Cardiac muscle cell (in vitro differentiated cells and primary cell): ENCODE measurements around the gene PTPRD. TPM values are rescaled to one million over a fixed set of nuclear protein-coding genes. Genes with fewer than 3 reads are reported as not detected.

ENCODE experiments used
- DNase-seq, 2 donors: peaks; one replicate each; pipeline versions ENCODE4 v3.0.0 to v3.0.0-alpha.2; 2010 to 2017; ENCODE audit warnings: low read depth in 1 of 2, low spot score in 1 of 2
- H3K27ac ChIP-seq: fragments of 200-600 bp; sonication (generic); 2 replicates; pipeline ENCODE4 v1.5.1; 2016
- H3K27me3 ChIP-seq: fragments of 200-600 bp; sonication (generic); 2 replicates; pipeline ENCODE4 v1.6.0; 2016; ENCODE audit warnings: control low read depth
- H3K36me3 ChIP-seq: fragments of 200-600 bp; sonication (generic); 2 replicates; pipeline ENCODE4 v1.5.1; 2016; ENCODE audit warnings: control low read depth
- H3K4me1 ChIP-seq: fragments of 200-600 bp; sonication (generic); 2 replicates; pipeline ENCODE4 v1.8.1; 2017; ENCODE audit warnings: low read depth, mild to moderate bottlenecking, mixed run types
- H3K4me3 ChIP-seq: fragments of 200-600 bp; sonication (generic); 2 replicates; pipeline ENCODE4 v1.5.1; 2016; ENCODE audit warnings: mild to moderate bottlenecking
- H3K9me3 ChIP-seq: fragments of 200-600 bp; sonication (generic); 2 replicates; pipeline ENCODE4 v1.5.1; 2017; ENCODE audit warnings: low read depth, mild to moderate bottlenecking, control low read depth
- polyA plus RNA-seq: library from polyadenylated mRNA; unstranded; fragments of >200 nt; fragmentation: Nextera tagmentation; extraction: Ambion mirVana; gene quantifications from 2 replicates; pipeline ENCODE4 v1.2.1, GENCODE V29; 2016
- total RNA-seq: library from RNA; depleted of rRNA; stranded (reverse); fragments of >200 nt; gene quantifications from 2 replicates; pipeline ENCODE4 v1.2.3, GENCODE V29; 2016
- TF ChIP-seq, protein P1 (sequence below): IDR thresholded peaks from 2 replicates; pipeline ENCODE4 v1.5.1; 2012; ENCODE audit warnings: low read depth, mild to moderate bottlenecking, low read length

The PTPRD gene
- total and polyA plus RNA-seq, 2 experiments from 2014 or later, result 37.0 to 287 TPM

DNA sequence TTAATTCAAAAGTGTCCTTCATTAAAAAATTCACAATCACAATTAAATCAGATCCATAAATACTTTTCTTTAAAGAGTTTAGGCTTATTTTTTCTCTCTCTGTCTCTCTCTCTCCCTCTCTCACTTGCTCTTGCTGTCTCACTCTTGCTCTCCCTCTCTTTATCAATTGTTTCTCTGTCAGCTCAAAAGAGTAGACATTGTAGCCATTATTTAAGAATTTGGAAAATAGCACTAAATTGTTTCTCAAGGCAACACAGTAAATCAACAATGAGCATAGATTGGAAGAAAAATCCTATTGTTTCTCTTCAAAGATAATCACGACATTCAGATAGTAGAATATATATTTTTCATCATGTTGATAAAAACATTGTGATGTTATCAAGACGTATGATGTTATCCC is 1114.0 kb downstream of the PTPRD start:
- H3K36me3 ChIP-seq, result no peaks in the 10 kb centered on the region
- TF ChIP-seq, protein P1, sequence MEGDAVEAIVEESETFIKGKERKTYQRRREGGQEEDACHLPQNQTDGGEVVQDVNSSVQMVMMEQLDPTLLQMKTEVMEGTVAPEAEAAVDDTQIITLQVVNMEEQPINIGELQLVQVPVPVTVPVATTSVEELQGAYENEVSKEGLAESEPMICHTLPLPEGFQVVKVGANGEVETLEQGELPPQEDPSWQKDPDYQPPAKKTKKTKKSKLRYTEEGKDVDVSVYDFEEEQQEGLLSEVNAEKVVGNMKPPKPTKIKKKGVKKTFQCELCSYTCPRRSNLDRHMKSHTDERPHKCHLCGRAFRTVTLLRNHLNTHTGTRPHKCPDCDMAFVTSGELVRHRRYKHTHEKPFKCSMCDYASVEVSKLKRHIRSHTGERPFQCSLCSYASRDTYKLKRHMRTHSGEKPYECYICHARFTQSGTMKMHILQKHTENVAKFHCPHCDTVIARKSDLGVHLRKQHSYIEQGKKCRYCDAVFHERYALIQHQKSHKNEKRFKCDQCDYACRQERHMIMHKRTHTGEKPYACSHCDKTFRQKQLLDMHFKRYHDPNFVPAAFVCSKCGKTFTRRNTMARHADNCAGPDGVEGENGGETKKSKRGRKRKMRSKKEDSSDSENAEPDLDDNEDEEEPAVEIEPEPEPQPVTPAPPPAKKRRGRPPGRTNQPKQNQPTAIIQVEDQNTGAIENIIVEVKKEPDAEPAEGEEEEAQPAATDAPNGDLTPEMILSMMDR, result no peak
- H3K27ac ChIP-seq, result no peak overlapping the region
- H3K27me3 ChIP-seq, result no peaks in the 10 kb centered on the region
- DNase-seq, result no peak
- no peaks in the 10 kb centered on the region for H3K4me1 ChIP-seq
- no peaks in the 10 kb centered on the region for H3K9me3 ChIP-seq
- H3K4me3 ChIP-seq, result no peak overlapping the region

DNA sequence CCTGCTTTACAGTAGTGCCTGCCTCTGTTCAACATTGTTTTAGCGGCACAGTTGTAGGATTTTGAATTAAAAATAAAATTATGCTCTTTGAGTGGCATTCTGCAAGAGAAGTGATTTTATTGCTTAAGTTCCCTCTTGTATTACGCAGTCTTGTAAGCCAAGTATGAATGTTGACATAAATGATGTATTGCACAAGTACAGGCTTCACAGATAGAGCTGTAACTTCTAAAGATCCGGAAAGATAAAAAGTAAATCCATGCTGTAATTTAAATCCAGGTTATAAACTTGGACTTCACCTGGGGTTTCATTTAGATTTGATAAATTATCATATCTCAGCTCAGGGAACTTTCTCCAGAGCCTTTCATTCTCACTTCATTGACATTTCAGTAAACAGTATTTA is 1114.7 kb downstream of the PTPRD start:
- H3K4me1 ChIP-seq, result no peaks in the 10 kb centered on the region
- H3K27ac ChIP-seq, result no peak overlapping the region
- no peaks in the 10 kb centered on the region for H3K27me3 ChIP-seq
- no peak for DNase-seq
- H3K9me3 ChIP-seq, result no peaks in the 10 kb centered on the region
- no peaks in the 10 kb centered on the region for H3K36me3 ChIP-seq
- TF ChIP-seq, protein P1, result no peak
- no peak overlapping the region for H3K4me3 ChIP-seq

DNA sequence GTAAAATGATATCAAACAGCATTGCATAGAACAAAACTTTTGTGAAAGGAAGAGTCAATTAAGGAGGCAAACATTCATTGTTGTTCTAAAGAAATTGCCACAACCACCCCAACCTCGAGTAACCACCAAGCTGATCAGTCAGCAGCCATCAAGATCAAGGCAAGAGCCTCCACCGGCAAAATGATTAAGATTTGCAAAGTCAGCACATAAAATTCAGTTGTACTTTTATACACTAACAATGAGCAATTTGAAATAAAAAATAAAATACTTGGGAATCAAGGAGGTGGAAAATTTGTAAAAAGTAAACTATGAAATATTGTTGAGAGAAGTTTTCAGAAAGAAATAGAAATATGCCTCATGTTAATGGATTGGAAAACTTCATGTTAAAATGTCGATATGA is 1118.5 kb downstream of the PTPRD start:
- H3K4me1 ChIP-seq, result no peaks in the 10 kb centered on the region
- no peak for DNase-seq
- no peaks in the 10 kb centered on the region for H3K27me3 ChIP-seq
- H3K36me3 ChIP-seq, result no peaks in the 10 kb centered on the region
- no peaks in the 10 kb centered on the region for H3K9me3 ChIP-seq
- no peak overlapping the region for H3K27ac ChIP-seq
- no peak overlapping the region for H3K4me3 ChIP-seq
- TF ChIP-seq, protein P1, result no peak

DNA sequence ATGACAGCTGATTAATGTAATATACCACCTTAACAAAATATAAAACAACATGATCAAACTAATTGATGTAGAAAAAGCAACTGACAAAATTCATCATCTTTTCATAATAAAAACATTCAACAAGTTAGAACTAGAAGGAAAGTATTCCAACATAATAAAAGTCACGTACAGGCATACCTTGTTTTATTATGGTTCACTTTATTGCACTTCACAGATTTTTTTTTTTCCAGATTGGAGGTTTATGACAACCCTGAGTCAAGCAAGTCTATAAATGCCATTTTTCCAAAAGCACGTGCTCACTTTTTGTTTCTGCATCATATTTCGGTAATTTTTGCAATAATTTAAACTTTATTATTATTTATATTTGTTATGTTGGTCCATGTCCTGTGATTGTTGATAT is 1120.3 kb downstream of the PTPRD start:
- no peaks in the 10 kb centered on the region for H3K4me1 ChIP-seq
- TF ChIP-seq, protein P1, result no peak
- no peaks in the 10 kb centered on the region for H3K27me3 ChIP-seq

DNA sequence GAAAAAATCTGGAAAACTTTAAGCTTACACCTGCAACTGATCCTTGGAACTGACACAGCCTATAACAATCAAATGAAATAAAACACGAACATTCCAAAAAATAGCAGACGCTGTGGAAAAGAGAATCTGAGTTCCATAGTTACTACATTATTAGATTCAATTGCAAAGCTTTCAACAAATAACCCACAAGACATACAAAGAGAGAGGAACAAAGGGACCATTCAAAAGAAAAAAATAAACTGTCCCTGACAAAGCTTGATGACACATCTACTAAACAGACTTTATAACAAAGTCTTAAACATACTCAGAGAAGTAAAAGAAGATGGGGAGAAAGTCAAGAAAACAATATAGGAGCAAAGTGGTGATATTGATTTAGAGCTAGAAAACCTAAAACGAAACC is 1123.6 kb downstream of the PTPRD start:
- TF ChIP-seq, protein P1, result no peak
- Histone ChIP-seq H3K9me3 (no peaks in the 10 kb centered on the region), H3K27ac (no peak overlapping the region), H3K36me3 (no peaks in the 10 kb centered on the region), H3K27me3 (no peaks in the 10 kb centered on the region), H3K4me3 (no peak overlapping the region), H3K4me1 (no peaks in the 10 kb centered on the region)
- DNase-seq, result no peak

More for the DNA sequence above, 1120.3 kb downstream of the PTPRD start:
- Histone ChIP-seq H3K27ac (no peak overlapping the region), H3K4me3 (no peak overlapping the region), H3K9me3 (no peaks in the 10 kb centered on the region), H3K36me3 (no peaks in the 10 kb centered on the region)
- DNase-seq, result no peak

DNA sequence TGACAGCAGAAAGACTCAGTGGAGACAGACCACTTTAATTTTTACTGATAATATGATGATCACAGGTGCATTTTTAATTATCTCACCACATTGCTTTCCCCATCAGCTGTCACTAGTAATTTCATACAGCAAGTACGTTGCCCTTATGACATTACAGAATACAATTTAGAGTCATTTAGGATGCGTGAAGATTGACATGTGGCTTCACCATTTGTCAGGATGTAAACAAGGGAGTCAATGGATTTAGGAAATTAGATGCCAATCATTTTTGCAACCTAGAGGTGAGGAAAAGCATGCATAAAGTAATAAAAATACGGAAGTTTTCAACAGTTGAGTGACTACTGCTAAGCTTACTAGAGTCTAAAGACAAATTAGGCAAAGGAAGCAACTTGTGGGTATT is 1129.6 kb downstream of the PTPRD start:
- Histone ChIP-seq H3K4me3 (no peak overlapping the region), H3K4me1 (no peaks in the 10 kb centered on the region), H3K27ac (no peak overlapping the region), H3K36me3 (no peaks in the 10 kb centered on the region), H3K9me3 (no peaks in the 10 kb centered on the region), H3K27me3 (no peaks in the 10 kb centered on the region)
- no peak for DNase-seq
- TF ChIP-seq, protein P1, result no peak
